ENCODE measurements around the gene TRAPPC10. TPM values are rescaled to one million over a fixed set of nuclear protein-coding genes. Genes with fewer than 3 reads are reported as not detected.

Gene TRAPPC10
- total RNA-seq, 1 donor from 2014 or later: 20.0 TPM

DNA sequence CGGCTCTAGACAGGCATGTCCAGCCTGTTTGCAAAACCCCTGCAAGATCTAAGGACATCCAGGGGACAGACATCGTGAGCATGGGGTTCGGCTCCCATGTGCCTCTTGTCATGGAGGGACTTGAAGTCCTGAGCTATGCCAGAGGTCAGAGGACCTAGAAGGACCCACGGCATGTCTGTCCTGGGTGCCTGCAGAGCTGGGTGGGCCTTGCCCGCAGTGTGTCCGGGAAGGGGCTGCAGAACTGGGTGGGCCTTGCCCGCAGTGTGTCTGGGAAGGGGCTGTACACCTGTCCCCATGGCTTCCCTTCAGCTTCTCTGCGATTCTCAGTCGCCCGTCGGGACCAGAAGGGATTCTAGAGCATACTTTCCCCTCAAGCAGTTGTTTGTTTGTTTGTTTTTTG lies 20.0 kb upstream of the TRAPPC10 start:
- TF ChIP-seq, protein P1, sequence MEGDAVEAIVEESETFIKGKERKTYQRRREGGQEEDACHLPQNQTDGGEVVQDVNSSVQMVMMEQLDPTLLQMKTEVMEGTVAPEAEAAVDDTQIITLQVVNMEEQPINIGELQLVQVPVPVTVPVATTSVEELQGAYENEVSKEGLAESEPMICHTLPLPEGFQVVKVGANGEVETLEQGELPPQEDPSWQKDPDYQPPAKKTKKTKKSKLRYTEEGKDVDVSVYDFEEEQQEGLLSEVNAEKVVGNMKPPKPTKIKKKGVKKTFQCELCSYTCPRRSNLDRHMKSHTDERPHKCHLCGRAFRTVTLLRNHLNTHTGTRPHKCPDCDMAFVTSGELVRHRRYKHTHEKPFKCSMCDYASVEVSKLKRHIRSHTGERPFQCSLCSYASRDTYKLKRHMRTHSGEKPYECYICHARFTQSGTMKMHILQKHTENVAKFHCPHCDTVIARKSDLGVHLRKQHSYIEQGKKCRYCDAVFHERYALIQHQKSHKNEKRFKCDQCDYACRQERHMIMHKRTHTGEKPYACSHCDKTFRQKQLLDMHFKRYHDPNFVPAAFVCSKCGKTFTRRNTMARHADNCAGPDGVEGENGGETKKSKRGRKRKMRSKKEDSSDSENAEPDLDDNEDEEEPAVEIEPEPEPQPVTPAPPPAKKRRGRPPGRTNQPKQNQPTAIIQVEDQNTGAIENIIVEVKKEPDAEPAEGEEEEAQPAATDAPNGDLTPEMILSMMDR (conservative IDR thresholded peaks at IDR 0.05; ENCODE audit: low read depth, low read length): no peak
- no peak for DNase-seq (ENCODE audit: low read depth)
- no peak overlapping the region for H3K4me3 ChIP-seq (ENCODE audit: low read depth, low read length)

DNA sequence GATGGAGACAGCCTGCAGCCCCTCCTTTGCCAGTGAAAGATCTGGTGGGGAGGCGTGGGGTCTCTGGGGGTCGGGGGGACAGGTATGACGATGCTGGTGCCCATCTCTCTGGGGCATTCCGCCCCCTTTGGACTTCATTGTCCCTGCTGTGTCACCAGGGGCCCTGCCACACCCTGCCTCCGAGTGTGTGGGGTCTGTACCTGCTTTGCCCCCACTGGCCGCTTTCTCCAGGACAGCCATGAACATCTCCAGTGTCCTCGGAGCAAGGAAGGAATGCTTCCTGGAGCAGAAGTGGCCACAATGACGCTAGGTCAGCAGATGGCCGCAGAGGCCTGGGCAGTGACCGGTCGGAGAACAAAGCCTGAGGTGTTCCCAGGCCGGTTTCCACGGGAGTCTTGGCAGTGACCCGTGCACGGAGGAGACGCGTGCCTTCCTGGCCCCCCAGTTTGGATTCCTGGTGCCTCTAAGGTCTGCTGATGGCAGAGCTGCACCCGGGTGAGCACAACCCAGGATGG lies 18.6 kb upstream of the TRAPPC10 start:
- no peak overlapping the region for H3K4me3 ChIP-seq (ENCODE audit: low read depth, low read length)
- DNase-seq (ENCODE audit: low read depth): no peak
- TF ChIP-seq, protein P1 (conservative IDR thresholded peaks at IDR 0.05; ENCODE audit: low read depth, low read length): no peak

DNA sequence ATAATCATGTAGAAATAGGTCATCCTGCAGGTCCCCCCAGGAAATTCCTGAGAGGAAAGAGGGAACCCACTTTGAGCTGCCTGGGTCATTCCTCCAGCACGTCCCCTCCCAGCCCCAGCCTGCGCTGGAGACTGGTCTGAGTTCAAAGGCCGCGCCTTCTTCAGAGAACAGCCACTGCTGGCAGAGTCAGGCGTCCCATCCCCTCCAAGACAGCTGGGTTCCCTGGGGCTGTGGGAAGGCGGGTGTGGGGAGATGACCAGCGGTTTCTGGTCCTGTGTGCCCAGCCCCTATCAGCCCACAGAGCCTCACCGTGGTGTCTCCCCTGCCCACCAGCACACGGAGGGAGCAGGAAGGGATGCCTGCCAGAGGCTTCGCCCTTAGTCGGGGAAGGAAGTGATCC lies 18.0 kb upstream of the TRAPPC10 start:
- DNase-seq (ENCODE audit: low read depth): no peak
- TF ChIP-seq, protein P1 (conservative IDR thresholded peaks at IDR 0.05; ENCODE audit: low read depth, low read length): no peak
- no peak overlapping the region for H3K4me3 ChIP-seq (ENCODE audit: low read depth, low read length)

- no peak overlapping the region for H3K4me3 ChIP-seq (ENCODE audit: low read depth, low read length)
- TF ChIP-seq, protein P1 (conservative IDR thresholded peaks at IDR 0.05; ENCODE audit: low read depth, low read length): no peak
- DNase-seq (ENCODE audit: low read depth): no peak
Measured at GRCh38 chr21:43994646-43995045, 17.5 kb upstream of the TRAPPC10 start.

- TF ChIP-seq, protein P1 (conservative IDR thresholded peaks at IDR 0.05; ENCODE audit: low read depth, low read length): no peak
- no peak overlapping the region for H3K4me3 ChIP-seq (ENCODE audit: low read depth, low read length)
- DNase-seq (ENCODE audit: low read depth): no peak
Measured at GRCh38 chr21:43995521-43996105, 16.5 kb upstream of the TRAPPC10 start.

DNA sequence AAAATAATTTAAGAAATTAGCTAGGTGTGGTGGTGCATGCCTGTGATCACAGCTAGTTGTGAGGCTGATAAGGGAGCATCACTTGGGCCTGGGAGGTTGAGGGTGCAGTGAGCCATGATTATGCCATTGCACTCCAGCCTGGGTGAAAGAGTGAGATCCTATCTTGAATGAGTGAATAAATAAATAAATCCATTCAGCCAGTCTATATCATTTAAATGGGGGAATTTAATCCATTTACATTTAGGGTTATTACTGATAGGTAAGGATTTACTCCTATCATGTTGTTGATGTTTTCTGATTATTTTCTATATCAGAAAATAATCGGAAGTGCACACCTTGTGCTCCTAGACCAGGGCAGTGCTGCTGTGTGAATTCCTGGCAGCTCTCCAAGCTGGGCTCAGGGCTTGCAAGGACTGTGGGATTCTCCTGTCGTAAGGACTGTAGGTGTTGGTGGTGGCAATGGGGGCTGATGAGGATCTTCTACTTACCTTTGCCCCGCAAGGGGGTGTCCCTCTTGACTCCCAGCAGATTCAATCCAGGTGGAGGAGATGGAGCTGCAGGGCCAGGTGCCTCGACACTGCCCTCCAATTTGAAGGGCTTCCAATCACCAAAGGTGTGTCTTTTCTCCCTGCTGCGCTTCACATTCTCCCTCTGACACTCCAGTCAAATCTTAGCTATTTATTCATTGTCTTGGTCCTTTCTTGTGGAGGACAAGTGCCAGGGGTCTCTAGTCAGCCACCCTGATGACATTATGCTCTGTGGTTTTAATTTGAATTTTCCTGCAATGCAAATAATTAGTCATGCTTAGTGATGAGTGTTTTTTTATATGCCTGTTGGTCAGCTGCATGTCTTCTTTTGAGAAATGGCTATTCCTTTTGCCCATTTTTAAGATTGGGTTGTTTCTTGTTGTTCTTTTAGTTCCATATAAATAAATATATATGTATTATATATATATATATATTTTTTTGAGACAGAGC lies 14.1 kb upstream of the TRAPPC10 start:
- TF ChIP-seq, protein P1 (conservative IDR thresholded peaks at IDR 0.05; ENCODE audit: low read depth, low read length): no peak
- DNase-seq (ENCODE audit: low read depth): no peak
- no peak overlapping the region for H3K4me3 ChIP-seq (ENCODE audit: low read depth, low read length)
